AG04450 (cell line): ENCODE results near the gene KIR3DL3. TPM values are rescaled to one million over a fixed set of nuclear protein-coding genes. Genes with fewer than 3 reads are reported as not detected.
"Not testable (repeated sequence)": the region's sequence is repeated elsewhere in the genome, so short reads cannot be mapped to it uniquely, and the experiment has no call there.

Experiments used
- CTCF ChIA-PET: fragments of 300-600, 350-600 bp; formaldehyde crosslinking; extraction: SDS; loops from one replicate; lab custom pipeline; 2022; ENCODE audit warnings: antibody characterized with exemption, inconsistent platforms; lab: Charles Lee
- POLR2A ChIA-PET: fragments of 350-600 bp; formaldehyde crosslinking; extraction: SDS; loops from one replicate; lab custom pipeline; 2021; ENCODE audit warnings: antibody characterized with exemption, inconsistent platforms; lab: Yijun Ruan, JAX
- DNase-seq: peaks from one replicate; pipeline ENCODE4 v3.0.0-alpha.2; 2011; ENCODE audit warnings: low read depth, low spot score
- H3K27ac ChIP-seq: one replicate; pipeline ENCODE4 v1.5.1; 2012; ENCODE audit warnings: low read depth, low read length, control low read depth
- H3K27me3 ChIP-seq: one replicate; pipeline ENCODE4 v1.6.0; 2012; ENCODE audit warnings: low read length; ENCODE audit not compliant: control insufficient read depth, insufficient read depth
- H3K4me3 ChIP-seq: 2 replicates; pipeline ENCODE4 v1.5.1; 2011; ENCODE audit warnings: mild to moderate bottlenecking, low read depth, low read length, control low read depth
- H3K9me3 ChIP-seq: 2 replicates; pipeline ENCODE4 v1.5.1; 2012; ENCODE audit warnings: low read length; ENCODE audit not compliant: control insufficient read depth, insufficient read depth
- polyA plus RNA-seq: library from polyadenylated mRNA; depleted of rRNA; stranded (reverse); fragments of >200 nt; gene quantifications from 2 replicates; pipeline ENCODE4 v1.2.3, GENCODE V29; 2011
- TF ChIP-seq, protein P1 (sequence below): IDR thresholded peaks from 2 replicates; pipeline ENCODE4 v1.5.1; 2011; ENCODE audit warnings: low read depth, low read length, control low read depth, inconsistent platforms

KIR3DL3 gene
- polyA plus RNA-seq, 1 experiment = not detected

DNA sequence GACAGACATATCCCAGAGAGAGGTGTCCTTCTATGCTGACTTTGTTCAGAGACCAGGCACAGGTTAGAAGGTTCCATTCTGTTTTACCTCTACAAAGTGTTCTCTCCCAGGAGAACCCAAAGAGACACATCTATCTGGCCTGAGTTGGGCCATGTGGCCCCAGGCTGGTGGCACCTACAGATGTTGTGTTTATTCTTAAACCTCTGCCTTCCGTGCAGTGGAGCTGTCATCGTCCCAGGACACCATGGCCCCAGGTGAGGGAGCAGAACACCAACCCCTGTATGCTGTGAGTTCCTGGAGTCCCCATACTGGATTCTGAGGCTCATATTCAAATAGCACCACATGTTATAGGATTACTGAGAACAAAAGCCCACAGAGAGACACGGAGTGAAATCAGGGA, 3.9 kb downstream of the KIR3DL3 start:
- Histone ChIP-seq H3K4me3 (no peak overlapping the region), H3K27ac (no peak overlapping the region), H3K9me3 (peaks cover 60% of the 10 kb centered on the region), H3K27me3 (no peaks in the 10 kb centered on the region)
- DNase-seq = no peak
- POLR2A ChIA-PET = no interaction called here
- TF ChIP-seq, protein P1, sequence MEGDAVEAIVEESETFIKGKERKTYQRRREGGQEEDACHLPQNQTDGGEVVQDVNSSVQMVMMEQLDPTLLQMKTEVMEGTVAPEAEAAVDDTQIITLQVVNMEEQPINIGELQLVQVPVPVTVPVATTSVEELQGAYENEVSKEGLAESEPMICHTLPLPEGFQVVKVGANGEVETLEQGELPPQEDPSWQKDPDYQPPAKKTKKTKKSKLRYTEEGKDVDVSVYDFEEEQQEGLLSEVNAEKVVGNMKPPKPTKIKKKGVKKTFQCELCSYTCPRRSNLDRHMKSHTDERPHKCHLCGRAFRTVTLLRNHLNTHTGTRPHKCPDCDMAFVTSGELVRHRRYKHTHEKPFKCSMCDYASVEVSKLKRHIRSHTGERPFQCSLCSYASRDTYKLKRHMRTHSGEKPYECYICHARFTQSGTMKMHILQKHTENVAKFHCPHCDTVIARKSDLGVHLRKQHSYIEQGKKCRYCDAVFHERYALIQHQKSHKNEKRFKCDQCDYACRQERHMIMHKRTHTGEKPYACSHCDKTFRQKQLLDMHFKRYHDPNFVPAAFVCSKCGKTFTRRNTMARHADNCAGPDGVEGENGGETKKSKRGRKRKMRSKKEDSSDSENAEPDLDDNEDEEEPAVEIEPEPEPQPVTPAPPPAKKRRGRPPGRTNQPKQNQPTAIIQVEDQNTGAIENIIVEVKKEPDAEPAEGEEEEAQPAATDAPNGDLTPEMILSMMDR = no peak
- CTCF ChIA-PET = no interaction called here

GRCh38 chr19:54729416-54730188, 5.4 kb downstream of the KIR3DL3 start:
- TF ChIP-seq, protein P1 = no peak
- Histone ChIP-seq H3K27ac (no peak overlapping the region), H3K9me3 (peaks cover 49% of the 10 kb centered on the region), H3K27me3 (no peaks in the 10 kb centered on the region), H3K4me3 (no peak overlapping the region)
- no peak for DNase-seq
- CTCF ChIA-PET = no interaction called here
- POLR2A ChIA-PET = no interaction called here

GRCh38 chr19:54731191-54731590, 6.9 kb downstream of the KIR3DL3 start:
- TF ChIP-seq, protein P1 = no peak
- no peak overlapping the region for H3K27ac ChIP-seq
- CTCF ChIA-PET = no interaction called here
- no peak overlapping the region for H3K4me3 ChIP-seq
- no peak for DNase-seq
- POLR2A ChIA-PET = no interaction called here
- H3K9me3 ChIP-seq = peaks cover 34% of the 10 kb centered on the region
- no peaks in the 10 kb centered on the region for H3K27me3 ChIP-seq

DNA sequence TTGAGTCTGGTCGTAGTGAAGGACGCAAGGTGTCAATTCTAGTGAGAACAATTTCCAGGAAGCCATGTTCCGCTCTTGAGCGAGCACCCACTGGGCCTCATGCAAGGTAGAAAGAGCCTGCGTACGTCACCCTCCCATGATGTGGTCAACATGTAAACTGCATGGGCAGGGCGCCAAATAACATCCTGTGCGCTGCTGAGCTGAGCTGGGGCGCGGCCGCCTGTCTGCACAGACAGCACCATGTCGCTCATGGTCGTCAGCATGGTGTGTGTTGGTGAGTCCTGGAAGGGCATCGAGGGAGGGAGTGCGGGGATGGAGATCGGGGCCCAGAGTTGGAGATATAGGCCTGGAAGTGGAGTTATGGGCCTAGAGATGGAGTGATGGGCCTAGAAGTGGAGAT, 14.1 kb downstream of the KIR3DL3 start, which contains the start of gene KIR2DL3:
Gene KIR2DL3 (plus strand): TSS at position 208 of the 400 bp plus-strand sequence. CDS start 33 bp downstream, at position 241.
- H3K4me3 ChIP-seq, CTCF ChIA-PET, H3K27ac ChIP-seq, H3K27me3 ChIP-seq, DNase-seq, POLR2A ChIA-PET: not testable (repeated sequence)
- H3K9me3 ChIP-seq = peaks cover 24% of the 10 kb centered on the region

- no peak for DNase-seq
- POLR2A ChIA-PET = no interaction called here
- TF ChIP-seq, protein P1 = no peak
- Histone ChIP-seq H3K4me3 (no peak overlapping the region), H3K9me3 (peaks cover 24% of the 10 kb centered on the region), H3K27ac (no peak overlapping the region), H3K27me3 (no peaks in the 10 kb centered on the region)
- CTCF ChIA-PET = no interaction called here
Observed at GRCh38 chr19:54738715-54739114, 14.5 kb downstream of the KIR3DL3 start.
